ENCODE data around the gene MTRR. TPM values are rescaled to one million over a fixed set of nuclear protein-coding genes. Genes with fewer than 3 reads are reported as not detected.

The MTRR gene
- 44.4 and 57.1 TPM in 2 replicates for total RNA-seq (2021)
- Bru-seq, nascent RNA: percentile 90 among the genes with signal in this experiment
- percentile 84 among the genes with signal in this experiment for BruChase-seq, experiment 1, labeled RNA remaining after a 2-hour chase
- BruChase-seq, experiment 2, labeled RNA remaining after a 6-hour chase: percentile 69 among the genes with signal in this experiment
- long read RNA-seq, transcript MTRR-202 (15 exons, 3,215 nt): major isoform, 19 of 82 reads
- long read RNA-seq, partial matches to known transcripts: 14 of 82 reads
- long read RNA-seq, other reads (novel, unspliced or antisense): 43 of 82 reads

- intact Hi-C loops (cut with micrococcal nuclease; ENCODE audit: unreplicated experiment): no loop called here
- no TSS peak for BruUV-seq (replicated peaks)
- Histone ChIP-seq H3K9me3 (ENCODE audit: low read depth, low read length, poor library complexity, severe bottlenecking) (no peaks in the 10 kb centered on the region), H3K4me1 (ENCODE audit: insufficient read depth, low read length, poor library complexity, severe bottlenecking) (peaks cover 15% of the 10 kb centered on the region), H3K4me3 (ENCODE audit: low read depth, low read length, poor library complexity, severe bottlenecking) (peak within 1 kb of the TSS; percentile 95), H3K36me3 (ENCODE audit: insufficient read depth, low read length, poor library complexity, severe bottlenecking) (peaks cover 23% of the 10 kb centered on the region), H3K27ac (ENCODE audit: low read depth, low read length, poor library complexity, severe bottlenecking) (peak within 1 kb of the TSS; percentile 95), H3K27me3 (replicated peaks; ENCODE audit: insufficient read depth, low read depth, low read length, poor library complexity) (no peaks in the 10 kb centered on the region)
- peak; percentile 96 for DNase-seq (ENCODE audit: low spot score)
- CTCF ChIA-PET: no interaction called here
- POLR2A ChIA-PET (ENCODE audit: low non-redundant PET): no interaction called here
- TF ChIP-seq CTCF (conservative IDR thresholded peaks at IDR 0.05; ENCODE audit: low read depth, low read length) (no peak), EZH2 (IDR thresholded peaks at IDR 0.05; ENCODE audit: borderline replicate concordance, low read depth, low read length, poor library complexity, severe bottlenecking) (no peak)
Observed at GRCh38 chr5:7868773-7869473, at the start of gene MTRR, which contains the start of gene FASTKD3. TSS of gene MTRR (plus strand) at chr5:7869148. CDS start at chr5:7870795, 1,647 bp downstream. TSS of gene FASTKD3 (minus strand) at chr5:7869031. CDS start at chr5:7868083, 948 bp downstream.

GRCh38 chr5:7822449-7822848 lies 46.5 kb upstream of the MTRR start:
- Histone ChIP-seq H3K36me3 (ENCODE audit: insufficient read depth, low read length, poor library complexity, severe bottlenecking) (no peaks in the 10 kb centered on the region), H3K27me3 (replicated peaks; ENCODE audit: insufficient read depth, low read depth, low read length, poor library complexity) (peaks cover 23% of the 10 kb centered on the region), H3K4me1 (ENCODE audit: insufficient read depth, low read length, poor library complexity, severe bottlenecking) (no peaks in the 10 kb centered on the region), H3K4me3 (ENCODE audit: low read depth, low read length, poor library complexity, severe bottlenecking) (no peak overlapping the region), H3K27ac (ENCODE audit: low read depth, low read length, poor library complexity, severe bottlenecking) (no peak overlapping the region), H3K9me3 (ENCODE audit: low read depth, low read length, poor library complexity, severe bottlenecking) (no peaks in the 10 kb centered on the region)
- ChIA-PET POLR2A (ENCODE audit: low non-redundant PET) (no interaction called here), CTCF (no interaction called here)
- intact Hi-C loops (cut with micrococcal nuclease; ENCODE audit: unreplicated experiment): no loop called here
- no peak for TF ChIP-seq CTCF (conservative IDR thresholded peaks at IDR 0.05; ENCODE audit: low read depth, low read length)
- TF ChIP-seq EZH2 (IDR thresholded peaks at IDR 0.05; ENCODE audit: borderline replicate concordance, low read depth, low read length, poor library complexity, severe bottlenecking): no peak
- DNase-seq (ENCODE audit: low spot score): no peak
- no TSS peak for BruUV-seq (replicated peaks)

GRCh38 chr5:7823594-7823993 lies 45.4 kb upstream of the MTRR start:
- no peak for TF ChIP-seq CTCF (conservative IDR thresholded peaks at IDR 0.05; ENCODE audit: low read depth, low read length)
- TF ChIP-seq EZH2 (IDR thresholded peaks at IDR 0.05; ENCODE audit: borderline replicate concordance, low read depth, low read length, poor library complexity, severe bottlenecking): no peak
- Histone ChIP-seq H3K27me3 (replicated peaks; ENCODE audit: insufficient read depth, low read depth, low read length, poor library complexity) (peaks cover 23% of the 10 kb centered on the region), H3K27ac (ENCODE audit: low read depth, low read length, poor library complexity, severe bottlenecking) (no peak overlapping the region), H3K9me3 (ENCODE audit: low read depth, low read length, poor library complexity, severe bottlenecking) (no peaks in the 10 kb centered on the region), H3K4me3 (ENCODE audit: low read depth, low read length, poor library complexity, severe bottlenecking) (no peak overlapping the region), H3K36me3 (ENCODE audit: insufficient read depth, low read length, poor library complexity, severe bottlenecking) (no peaks in the 10 kb centered on the region), H3K4me1 (ENCODE audit: insufficient read depth, low read length, poor library complexity, severe bottlenecking) (no peaks in the 10 kb centered on the region)
- ChIA-PET CTCF (no interaction called here), POLR2A (ENCODE audit: low non-redundant PET) (no interaction called here)
- no TSS peak for BruUV-seq (replicated peaks)
- no peak for DNase-seq (ENCODE audit: low spot score)
- intact Hi-C loops (cut with micrococcal nuclease; ENCODE audit: unreplicated experiment): no loop called here
